DOHH2 (cell line): ENCODE results near the gene RASD2.

Source experiments
- EZH2phosphoT487 ChIP-seq: fragments of 200-600 bp; sonication (generic); IDR thresholded peaks from 2 replicates; pipeline ENCODE4 v1.6.1; 2017; ENCODE audit warnings: borderline replicate concordance, mild to moderate bottlenecking, antibody characterized with exemption, low read length, moderate library complexity, mixed read lengths
- TF ChIP-seq, protein P1 (sequence below): fragments of 200-600 bp; sonication (generic); IDR thresholded peaks from one replicate; pipeline ENCODE4 v1.5.1; 2014; ENCODE audit warnings: antibody characterized with exemption, mild to moderate bottlenecking, low read depth, low read length; ENCODE audit not compliant: poor library complexity, severe bottlenecking

DNA sequence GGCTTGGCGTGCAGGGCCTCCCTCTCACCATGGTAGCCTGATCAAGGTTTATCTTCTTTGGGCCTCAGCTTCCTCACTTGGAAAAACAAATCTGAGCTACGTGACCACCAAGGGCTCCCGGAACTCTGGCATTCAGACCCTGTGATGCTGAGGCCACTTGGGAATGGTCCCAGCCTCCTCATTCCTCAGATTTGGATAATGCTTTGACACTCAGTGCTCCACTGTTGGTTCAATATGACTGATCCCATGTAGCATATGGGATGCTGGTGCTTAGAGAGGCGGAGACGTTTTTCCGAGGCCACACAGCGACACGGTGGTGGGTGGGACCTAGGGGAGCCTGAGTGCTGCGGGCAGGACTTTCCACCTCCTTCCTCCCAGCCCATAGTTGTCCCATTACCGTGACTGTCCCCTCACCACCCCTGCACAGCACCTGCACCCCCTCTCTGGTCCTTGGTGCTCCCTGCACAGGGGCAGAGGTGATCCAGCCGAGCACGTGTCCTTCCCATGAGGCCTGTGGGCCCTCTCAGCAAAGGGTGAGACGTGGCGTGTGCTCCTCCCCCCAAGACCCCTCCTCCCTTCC is 53.4 kb downstream of the RASD2 start:
- TF ChIP-seq EZH2phosphoT487, result no peak
- TF ChIP-seq, protein P1, sequence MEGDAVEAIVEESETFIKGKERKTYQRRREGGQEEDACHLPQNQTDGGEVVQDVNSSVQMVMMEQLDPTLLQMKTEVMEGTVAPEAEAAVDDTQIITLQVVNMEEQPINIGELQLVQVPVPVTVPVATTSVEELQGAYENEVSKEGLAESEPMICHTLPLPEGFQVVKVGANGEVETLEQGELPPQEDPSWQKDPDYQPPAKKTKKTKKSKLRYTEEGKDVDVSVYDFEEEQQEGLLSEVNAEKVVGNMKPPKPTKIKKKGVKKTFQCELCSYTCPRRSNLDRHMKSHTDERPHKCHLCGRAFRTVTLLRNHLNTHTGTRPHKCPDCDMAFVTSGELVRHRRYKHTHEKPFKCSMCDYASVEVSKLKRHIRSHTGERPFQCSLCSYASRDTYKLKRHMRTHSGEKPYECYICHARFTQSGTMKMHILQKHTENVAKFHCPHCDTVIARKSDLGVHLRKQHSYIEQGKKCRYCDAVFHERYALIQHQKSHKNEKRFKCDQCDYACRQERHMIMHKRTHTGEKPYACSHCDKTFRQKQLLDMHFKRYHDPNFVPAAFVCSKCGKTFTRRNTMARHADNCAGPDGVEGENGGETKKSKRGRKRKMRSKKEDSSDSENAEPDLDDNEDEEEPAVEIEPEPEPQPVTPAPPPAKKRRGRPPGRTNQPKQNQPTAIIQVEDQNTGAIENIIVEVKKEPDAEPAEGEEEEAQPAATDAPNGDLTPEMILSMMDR, result no peak
